Right atrium auricular region (tissue), 2 donors: ENCODE data around the gene ZNF366. TPM values are rescaled to one million over a fixed set of nuclear protein-coding genes. Genes with fewer than 3 reads are reported as not detected.

Experiments used
- DNase-seq: peaks from one replicate; pipeline ENCODE4 v3.0.0-alpha.2; 2019; ENCODE audit warnings: low spot score
- H3K27ac ChIP-seq, 2 donors: fragments of 200-600 bp; sonication (generic); 1 replicate in 1 of 2; 2 replicates in 1 of 2; pipeline ENCODE4 v1.5.1; 2016 to 2019
- H3K27me3 ChIP-seq, 2 donors: fragments of 200-600 bp; sonication (generic); one replicate each; pipeline versions ENCODE4 v1.5.1 to v1.6.0; 2017 to 2019
- H3K36me3 ChIP-seq: fragments of 200-600 bp; sonication (generic); one replicate; pipeline ENCODE4 v1.5.1; 2016
- H3K4me1 ChIP-seq, 2 donors: fragments of 200-600 bp; sonication (generic); one replicate each; pipeline versions ENCODE4 v1.5.1 to v1.6.0; 2017 to 2019
- H3K4me3 ChIP-seq, 2 donors: fragments of 200-600 bp; sonication (generic); 1 replicate in 1 of 2; 2 replicates in 1 of 2; pipeline ENCODE4 v1.5.1; 2017 to 2019; ENCODE audit warnings: mild to moderate bottlenecking in 1 of 2, moderate library complexity in 1 of 2
- H3K9me3 ChIP-seq, 2 donors: fragments of 200-600 bp; sonication (generic); one replicate each; pipeline ENCODE4 v1.5.1; 2019
- total RNA-seq, 2 donors: library from RNA; depleted of rRNA; stranded (reverse); fragments of >200 nt; gene quantifications; one replicate each; pipeline ENCODE4 v1.1.0, GENCODE V29; 2016
- TF ChIP-seq, protein P1 (sequence below), 2 donors: fragments of 200-600 bp; sonication (generic); IDR thresholded peaks; one replicate each; pipeline ENCODE4 v1.5.1; 2019; ENCODE audit warnings: antibody characterized with exemption in 2 of 2

ZNF366 gene
- total RNA-seq, 2 donors from 2014 or later = 4.4 to 9.0 TPM

DNA sequence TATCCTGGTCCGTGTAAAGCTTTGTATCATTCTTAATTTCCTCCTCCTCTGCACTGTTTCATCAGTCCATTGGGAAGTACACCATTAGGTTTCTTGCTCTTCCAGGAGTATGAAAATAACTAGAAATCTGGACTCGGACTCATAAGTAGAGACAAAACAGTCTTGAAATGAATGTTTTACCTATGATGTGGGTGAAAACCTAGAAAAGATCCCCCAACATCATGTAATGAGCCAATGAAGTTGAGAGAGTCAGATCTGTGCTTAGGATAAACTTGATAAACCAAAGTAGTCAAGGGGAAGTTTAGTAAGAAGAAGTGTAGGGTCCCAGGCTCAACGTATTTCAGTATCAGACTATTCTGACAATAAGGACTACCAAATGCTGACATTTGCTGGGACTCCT is 25.2 kb downstream of the ZNF366 start:
- Histone ChIP-seq H3K4me1 (peaks cover 0 to 25% of the 10 kb centered on the region in 2 donors), H3K9me3 (no peaks in the 10 kb centered on the region), H3K27ac (no peak overlapping the region), H3K4me3 (no peak overlapping the region), H3K27me3 (no peaks in the 10 kb centered on the region), H3K36me3 (no peaks in the 10 kb centered on the region)
- DNase-seq = no peak
- TF ChIP-seq, protein P1, sequence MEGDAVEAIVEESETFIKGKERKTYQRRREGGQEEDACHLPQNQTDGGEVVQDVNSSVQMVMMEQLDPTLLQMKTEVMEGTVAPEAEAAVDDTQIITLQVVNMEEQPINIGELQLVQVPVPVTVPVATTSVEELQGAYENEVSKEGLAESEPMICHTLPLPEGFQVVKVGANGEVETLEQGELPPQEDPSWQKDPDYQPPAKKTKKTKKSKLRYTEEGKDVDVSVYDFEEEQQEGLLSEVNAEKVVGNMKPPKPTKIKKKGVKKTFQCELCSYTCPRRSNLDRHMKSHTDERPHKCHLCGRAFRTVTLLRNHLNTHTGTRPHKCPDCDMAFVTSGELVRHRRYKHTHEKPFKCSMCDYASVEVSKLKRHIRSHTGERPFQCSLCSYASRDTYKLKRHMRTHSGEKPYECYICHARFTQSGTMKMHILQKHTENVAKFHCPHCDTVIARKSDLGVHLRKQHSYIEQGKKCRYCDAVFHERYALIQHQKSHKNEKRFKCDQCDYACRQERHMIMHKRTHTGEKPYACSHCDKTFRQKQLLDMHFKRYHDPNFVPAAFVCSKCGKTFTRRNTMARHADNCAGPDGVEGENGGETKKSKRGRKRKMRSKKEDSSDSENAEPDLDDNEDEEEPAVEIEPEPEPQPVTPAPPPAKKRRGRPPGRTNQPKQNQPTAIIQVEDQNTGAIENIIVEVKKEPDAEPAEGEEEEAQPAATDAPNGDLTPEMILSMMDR (IDR thresholded peaks at IDR 0.05) = no peak

DNA sequence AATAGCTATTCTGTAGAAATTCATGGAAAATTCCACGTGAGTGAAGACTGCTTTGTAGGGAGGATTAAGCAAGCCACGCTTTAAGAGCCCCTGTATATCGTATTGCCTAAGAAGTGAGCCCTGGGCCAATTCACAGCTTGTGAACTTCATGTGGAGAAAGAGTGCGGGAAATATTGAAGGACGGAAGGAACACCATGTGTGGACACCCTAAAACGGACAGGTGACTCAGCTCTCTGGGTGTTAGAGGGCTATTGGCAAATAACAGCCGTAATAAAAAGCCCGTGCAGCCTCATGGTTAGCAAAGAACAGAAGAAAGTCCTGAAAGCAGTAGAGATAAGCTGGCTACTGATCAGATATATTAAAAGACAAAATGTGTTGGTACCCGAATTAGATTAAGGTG is 26.4 kb downstream of the ZNF366 start:
- no peak for DNase-seq
- H3K4me3 ChIP-seq = no peak overlapping the region
- H3K9me3 ChIP-seq = no peaks in the 10 kb centered on the region
- no peak overlapping the region for H3K27ac ChIP-seq
- no peaks in the 10 kb centered on the region for H3K27me3 ChIP-seq
- TF ChIP-seq, protein P1 (IDR thresholded peaks at IDR 0.05) = no peak
- H3K36me3 ChIP-seq = no peaks in the 10 kb centered on the region
- peaks cover 0 to 13% of the 10 kb centered on the region in 2 donors for H3K4me1 ChIP-seq

DNA sequence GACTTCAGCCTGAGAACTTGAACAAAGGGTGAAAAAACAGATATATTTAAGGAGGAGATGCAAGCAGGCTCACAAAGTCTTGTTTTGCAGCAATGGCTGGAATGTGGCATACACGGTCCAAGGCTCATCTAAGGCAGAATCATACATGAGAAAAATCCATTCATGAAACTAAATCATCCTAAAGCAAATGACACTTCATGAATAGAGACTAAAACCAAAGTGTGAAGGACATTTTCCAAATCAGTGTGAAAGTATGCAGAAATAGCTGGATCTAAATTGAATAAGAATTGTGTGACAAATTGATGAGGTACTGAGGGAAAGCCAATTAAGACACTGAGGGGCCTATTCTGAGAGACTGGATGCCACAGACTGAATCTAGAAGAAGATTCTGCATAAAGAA is 27.3 kb downstream of the ZNF366 start:
- TF ChIP-seq, protein P1 (IDR thresholded peaks at IDR 0.05) = no peak
- peaks cover 0 to 13% of the 10 kb centered on the region in 2 donors for H3K4me1 ChIP-seq
- no peak for DNase-seq
- H3K36me3 ChIP-seq = no peaks in the 10 kb centered on the region
- H3K4me3 ChIP-seq = no peak overlapping the region
- H3K27ac ChIP-seq = no peak overlapping the region
- no peaks in the 10 kb centered on the region for H3K9me3 ChIP-seq
- H3K27me3 ChIP-seq = no peaks in the 10 kb centered on the region

GRCh38 chr5:72478684-72479083 is 28.5 kb downstream of the ZNF366 start:
- Histone ChIP-seq H3K27ac (peak overlapping the region in 1 of 2 donors; percentile 50), H3K36me3 (no peaks in the 10 kb centered on the region), H3K4me3 (no peak overlapping the region), H3K9me3 (no peaks in the 10 kb centered on the region), H3K27me3 (no peaks in the 10 kb centered on the region), H3K4me1 (peaks cover 0 to 13% of the 10 kb centered on the region in 2 donors)
- TF ChIP-seq, protein P1 (IDR thresholded peaks at IDR 0.05) = no peak
- DNase-seq = no peak

GRCh38 chr5:72478276-72478675 is 28.9 kb downstream of the ZNF366 start:
- no peaks in the 10 kb centered on the region for H3K36me3 ChIP-seq
- TF ChIP-seq, protein P1 (IDR thresholded peaks at IDR 0.05) = no peak
- DNase-seq = no peak
- peak overlapping the region in 1 of 2 donors; percentile 50 for H3K27ac ChIP-seq
- H3K4me1 ChIP-seq = peaks cover 0 to 13% of the 10 kb centered on the region in 2 donors
- H3K4me3 ChIP-seq = no peak overlapping the region
- H3K9me3 ChIP-seq = no peaks in the 10 kb centered on the region
- H3K27me3 ChIP-seq = no peaks in the 10 kb centered on the region

- H3K27ac ChIP-seq = no peak overlapping the region
- peaks cover 0 to 13% of the 10 kb centered on the region in 2 donors for H3K4me1 ChIP-seq
- H3K9me3 ChIP-seq = no peaks in the 10 kb centered on the region
- DNase-seq = no peak
- H3K36me3 ChIP-seq = no peaks in the 10 kb centered on the region
- H3K4me3 ChIP-seq = no peak overlapping the region
- TF ChIP-seq, protein P1 (IDR thresholded peaks at IDR 0.05) = no peak
- H3K27me3 ChIP-seq = no peaks in the 10 kb centered on the region
Measured at GRCh38 chr5:72477644-72478043, 29.6 kb downstream of the ZNF366 start.
